K562 (cell line): ENCODE measurements around the gene TMPRSS6. TPM values are rescaled to one million over a fixed set of nuclear protein-coding genes. Genes with fewer than 3 reads are reported as not detected.

Experiments
- ATAC-seq: fragments of 200-7000 bp; cut with Tn5 transposase; 3 replicates; pipeline ENCODE4 v1.9.1; 2020; ENCODE audit warnings: moderate library complexity
- BruUV-seq: library from RNA; stranded (reverse); fragments of 400-500 nt; replicated peaks from 2 replicates; lab custom pipeline; 2021; lab: Mats Ljungman, UMichigan
- CTCF ChIA-PET: fragments of 300-600 bp; formaldehyde crosslinking; extraction: SDS; loops from one replicate; lab custom pipeline; 2021; ENCODE audit warnings: low intra/inter-chr PET ratio; lab: Yijun Ruan, JAX
- POLR2A ChIA-PET: fragments of 300-600, 350-650 bp; sonication (Branson Sonifier 250); formaldehyde crosslinking; extraction: SDS; loops from one replicate; lab custom pipeline; 2021; ENCODE audit warnings: antibody characterized with exemption, inconsistent platforms; lab: Yijun Ruan, JAX
- DNase-seq, 4 experiments: peaks; one replicate each; pipeline versions ENCODE4 v3.0.0 to v3.0.0-alpha.2; 2011 to 2018; ENCODE audit warnings: low spot score in 3 of 4, mixed read lengths in 3 of 4; ENCODE audit errors: extremely low read depth in 1 of 4
- FAIRE-seq: peaks from 2 replicates; lab custom pipeline; 2011; peaks lifted over from hg19 to GRCh38; lab: Jason Lieb, UNC
- H2AFZ ChIP-seq: 2 replicates; pipeline ENCODE4 v1.6.0; 2011; ENCODE audit warnings: low read depth, low read length, control low read depth, inconsistent platforms
- H3K27ac ChIP-seq: fragments of 200-600 bp; 3 replicates; pipeline ENCODE4 v1.8.0; 2011; ENCODE audit warnings: low read depth, mild to moderate bottlenecking, control low read depth, inconsistent platforms, low read length, moderate library complexity, mixed read lengths; ENCODE audit errors: extremely low read depth
- H3K27me3 ChIP-seq, 2 experiments: fragments of 300-600 bp in 1 of 2; 2 replicates in 1 of 2; 3 replicates in 1 of 2; pipeline versions ENCODE4 v1.6.0 to v1.8.0; 2011; ENCODE audit warnings: inconsistent platforms in 2 of 2, low read length in 2 of 2, mild to moderate bottlenecking in 1 of 2, mixed read lengths in 1 of 2, moderate library complexity in 1 of 2; ENCODE audit not compliant: control insufficient read depth in 2 of 2, insufficient read depth in 2 of 2
- H3K36me3 ChIP-seq: fragments of 300-600 bp; 3 replicates; pipeline ENCODE4 v1.8.0; 2011; ENCODE audit warnings: mild to moderate bottlenecking, low read length, inconsistent platforms; ENCODE audit not compliant: control insufficient read depth, insufficient read depth
- H3K4me1 ChIP-seq, 2 experiments: fragments of 200-600 bp in 1 of 2; replicated peaks in 1 of 2; 2 replicates in 1 of 2; 3 replicates in 1 of 2; pipeline versions ENCODE4 v1.5.1 to v1.8.0; 2011; ENCODE audit warnings: inconsistent platforms in 2 of 2, low read length in 2 of 2, mild to moderate bottlenecking in 1 of 2, mixed read lengths in 1 of 2, moderate library complexity in 1 of 2; ENCODE audit not compliant: control insufficient read depth in 2 of 2, insufficient read depth in 2 of 2
- H3K4me2 ChIP-seq: 2 replicates; pipeline ENCODE4 v1.6.1; 2011; ENCODE audit warnings: low read length, control low read depth, inconsistent platforms, mixed read lengths; ENCODE audit not compliant: insufficient read depth
- H3K4me3 ChIP-seq: fragments of 200-600 bp; sonication (generic), shearing (Covaris generic); 2 replicates; pipeline ENCODE4 v1.5.1; 2016; ENCODE audit warnings: control low read depth, inconsistent platforms
- H3K79me2 ChIP-seq: fragments of 200-600 bp; 3 replicates; pipeline ENCODE4 v1.8.0; 2011; ENCODE audit warnings: low read length, inconsistent platforms; ENCODE audit not compliant: control insufficient read depth, insufficient read depth
- H3K9ac ChIP-seq, 2 experiments: 2 replicates each; pipeline versions ENCODE4 v1.6.0 to v1.6.1; 2011; ENCODE audit warnings: low read depth in 2 of 2, low read length in 2 of 2, control low read depth in 1 of 2, inconsistent platforms in 1 of 2, mild to moderate bottlenecking in 1 of 2, mixed read lengths in 1 of 2; ENCODE audit not compliant: insufficient read depth in 1 of 2
- H3K9me1 ChIP-seq: one replicate; pipeline ENCODE4 v1.6.0; 2011; ENCODE audit warnings: inconsistent platforms, mild to moderate bottlenecking, low read length, moderate library complexity; ENCODE audit not compliant: control insufficient read depth, insufficient read depth
- H3K9me3 ChIP-seq: replicated peaks from 2 replicates; pipeline ENCODE4 v1.5.1; 2011; ENCODE audit warnings: low read depth, low read length, inconsistent platforms; ENCODE audit not compliant: control insufficient read depth, insufficient read depth
- H4K20me1 ChIP-seq: replicated peaks from 2 replicates; pipeline ENCODE4 v1.6.1; 2011; ENCODE audit warnings: low read length, inconsistent platforms, mixed read lengths; ENCODE audit not compliant: control insufficient read depth, insufficient read depth
- BRD9 ChIP-seq: fragments of 450-650 bp; IDR thresholded peaks from 2 replicates; pipeline ENCODE4 v1.6.1; 2018; ENCODE audit warnings: low read depth; ENCODE audit not compliant: partially characterized antibody
- IRF2 ChIP-seq: sonication (generic); formaldehyde crosslinking; IDR thresholded peaks from 2 replicates; pipeline ENCODE4 v1.8.1; 2022; ENCODE audit warnings: mild to moderate bottlenecking, missing genetic modification reagents
- RBM25 ChIP-seq: fragments of 200-400 bp; formaldehyde crosslinking; IDR thresholded peaks from 2 replicates; pipeline ENCODE4 v1.6.1; 2018; ENCODE audit warnings: low read length, low read depth, moderate library complexity; ENCODE audit not compliant: severe bottlenecking
- SMARCB1 ChIP-seq: IDR thresholded peaks from 2 replicates; pipeline ENCODE4 v1.6.1; 2011; ENCODE audit warnings: improper control_type of control experiment, low read depth; ENCODE audit not compliant: insufficient read length
- ZFP36 ChIP-seq: fragments of 150-350 bp; IDR thresholded peaks from 2 replicates; pipeline ENCODE4 v1.6.1; 2018; ENCODE audit warnings: low read length, low read depth; ENCODE audit not compliant: partially characterized antibody
- ZNF780A ChIP-seq: fragments of 250-450 bp; sonication (Bioruptor Pico); IDR thresholded peaks from 2 replicates; pipeline ENCODE4 v1.5.0; 2021; ENCODE audit warnings: mild to moderate bottlenecking
- WGBS: fragments of 100-300 bp; shearing (Covaris generic); methylation state at CpG from one replicate; pipeline ENCODE4 v1.1.6; 2016; ENCODE audit warnings: low coverage, mixed read lengths; ENCODE audit not compliant: insufficient coverage; ENCODE audit errors: missing lambda C conversion rate; 5-methylcytosine and 5-hydroxymethylcytosine counted together
- in situ Hi-C: fragments of 300-500 bp; cut with MboI; formaldehyde crosslinking; loops from 4 replicates; pipeline ENCODE4 v1.15.0; 2018; ENCODE audit warnings: inconsistent platforms, mixed read lengths
- intact Hi-C: fragments of 100-400 bp; cut with micrococcal nuclease; formaldehyde crosslinking; loops from 2 replicates; pipeline ENCODE4 v1.14.2; 2022
- polyA plus RNA-seq, 8 experiments: library from polyadenylated mRNA; depleted of rRNA in 4 of 8; stranded (reverse) in 5 of 8; unstranded in 3 of 8; fragments of >200 nt; fragmentation: Nextera tagmentation in 2 of 8; fragmentation: Illumina TruSeq in 1 of 8; extraction: Ambion mirVana in 2 of 8; extraction: Trizol in 1 of 8; gene quantifications; 2 replicates each; pipeline versions ENCODE4 v1.2.1 to v1.2.3, GENCODE V29; 2011 to 2014; ENCODE audit warnings: inconsistent platforms in 1 of 8, missing spikeins in 1 of 8
- total RNA-seq, 7 experiments: library from RNA; depleted of rRNA in 6 of 7; stranded (reverse); fragments of >200 nt in 6 of 7; fragmentation: Illumina TruSeq in 2 of 7; extraction: Trizol in 2 of 7; gene quantifications; 2 replicates each; pipeline versions ENCODE4 v1.2.1 to v1.2.3, GENCODE V29; 2011 to 2021; ENCODE audit warnings: low replicate concordance in 1 of 7
- TF ChIP-seq, protein P1 (sequence below): sonication (generic); formaldehyde crosslinking; IDR thresholded peaks from 2 replicates; pipeline ENCODE4 v1.9.0; 2022; ENCODE audit warnings: mild to moderate bottlenecking, missing genetic modification reagents
- TF ChIP-seq, protein P2 (sequence below): sonication (generic); formaldehyde crosslinking; IDR thresholded peaks from 2 replicates; pipeline ENCODE4 v1.8.0; 2022; ENCODE audit warnings: mild to moderate bottlenecking, missing genetic modification reagents

TMPRSS6 gene
- total and polyA plus RNA-seq, 9 of the 15 experiments (the other 6 are each of a cell fraction or from before 2014, with no cell fraction given), result 0.03 TPM; not detected in 8

DNA sequence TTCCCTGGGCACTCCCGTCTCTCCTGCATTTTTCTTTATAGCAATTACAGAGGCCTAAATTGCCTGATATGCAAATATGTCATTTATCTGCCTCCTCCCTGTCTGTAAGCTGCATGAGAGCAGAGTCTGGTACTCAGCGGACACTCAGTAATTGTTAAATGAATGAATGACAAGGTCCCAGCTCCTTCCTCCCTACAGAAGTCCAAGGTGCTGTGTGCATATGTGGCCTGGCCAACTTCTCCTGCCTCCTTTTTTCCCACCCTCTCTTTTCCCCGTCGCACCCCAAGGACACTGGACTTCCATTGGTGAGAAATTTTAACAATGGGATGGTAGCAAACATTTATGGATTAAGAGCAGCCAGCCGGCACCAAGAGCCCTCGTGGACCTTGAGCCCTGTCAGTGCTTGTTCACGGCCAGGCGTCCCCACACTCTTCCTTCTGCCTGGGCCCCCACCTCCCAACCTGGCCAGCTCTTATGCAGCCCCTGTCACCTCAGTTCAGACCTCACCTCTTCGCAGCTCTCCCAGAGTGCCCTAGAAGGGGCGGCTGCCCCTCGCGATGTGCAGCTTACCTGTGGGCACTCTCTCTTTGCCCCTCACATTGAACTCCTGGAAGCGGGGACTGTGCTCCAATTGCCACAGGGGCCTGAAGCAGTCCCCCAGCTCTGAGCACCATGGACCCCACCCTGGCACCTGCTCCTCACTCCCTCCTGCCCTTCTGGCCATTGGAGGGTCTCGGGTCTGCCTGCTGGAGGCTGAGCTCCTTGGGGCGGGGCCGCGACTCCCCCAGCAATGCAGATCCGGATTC, 1.5 kb downstream of the TMPRSS6 start (continued):
- TF ChIP-seq, protein P1, sequence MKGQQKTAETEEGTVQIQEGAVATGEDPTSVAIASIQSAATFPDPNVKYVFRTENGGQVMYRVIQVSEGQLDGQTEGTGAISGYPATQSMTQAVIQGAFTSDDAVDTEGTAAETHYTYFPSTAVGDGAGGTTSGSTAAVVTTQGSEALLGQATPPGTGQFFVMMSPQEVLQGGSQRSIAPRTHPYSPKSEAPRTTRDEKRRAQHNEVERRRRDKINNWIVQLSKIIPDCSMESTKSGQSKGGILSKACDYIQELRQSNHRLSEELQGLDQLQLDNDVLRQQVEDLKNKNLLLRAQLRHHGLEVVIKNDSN (CRISPR knock-in tag), result no peak
- no peak for TF ChIP-seq ZNF780A (CRISPR knock-in tag)

DNA sequence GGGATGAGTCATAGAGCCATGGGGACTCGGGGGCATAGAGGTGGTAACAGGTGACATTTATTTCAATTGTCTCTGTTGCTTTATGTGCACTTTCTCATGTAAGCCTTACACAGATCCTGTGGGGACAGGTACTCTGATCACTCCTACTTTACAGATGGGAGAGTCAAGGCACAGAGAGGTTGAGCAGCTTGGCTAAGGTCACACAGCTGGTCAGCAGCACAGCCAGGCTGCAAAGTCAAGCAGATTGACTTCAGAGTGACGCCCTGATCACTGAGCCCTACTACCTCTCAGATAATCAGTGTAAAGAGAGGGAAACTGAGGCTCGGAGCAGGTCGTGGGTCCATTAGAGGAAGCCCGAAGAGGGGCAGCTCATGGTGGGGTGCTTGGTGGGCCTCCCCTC, 3.5 kb downstream of the TMPRSS6 start:
- Histone ChIP-seq H4K20me1 (0 out of 2 replicates have a peak, but pooled peaks cover 5% of the 10 kb centered on the region), H3K9ac (no peak overlapping the region), H3K4me3 (no peak overlapping the region), H3K4me1 (no peaks in the 10 kb centered on the region), H3K36me3 (no peaks in the 10 kb centered on the region), H3K79me2 (no peaks in the 10 kb centered on the region), H2AFZ (no peak overlapping the region), H3K27me3 (peaks cover 2 to 37% of the 10 kb centered on the region in 2 experiments; a peak in 3 of 5 replicates), H3K9me3 (no peaks in the 10 kb centered on the region), H3K27ac (no peak overlapping the region), H3K4me2 (no peak overlapping the region), H3K9me1 (no peaks in the 10 kb centered on the region)
- TF ChIP-seq ZFP36 (peak; percentile 76), BRD9 (peak; percentile 85), SMARCB1 (no peak), IRF2 (CRISPR knock-in tag) (no peak), RBM25 (peak; percentile 72)
- TF ChIP-seq, protein P2, sequence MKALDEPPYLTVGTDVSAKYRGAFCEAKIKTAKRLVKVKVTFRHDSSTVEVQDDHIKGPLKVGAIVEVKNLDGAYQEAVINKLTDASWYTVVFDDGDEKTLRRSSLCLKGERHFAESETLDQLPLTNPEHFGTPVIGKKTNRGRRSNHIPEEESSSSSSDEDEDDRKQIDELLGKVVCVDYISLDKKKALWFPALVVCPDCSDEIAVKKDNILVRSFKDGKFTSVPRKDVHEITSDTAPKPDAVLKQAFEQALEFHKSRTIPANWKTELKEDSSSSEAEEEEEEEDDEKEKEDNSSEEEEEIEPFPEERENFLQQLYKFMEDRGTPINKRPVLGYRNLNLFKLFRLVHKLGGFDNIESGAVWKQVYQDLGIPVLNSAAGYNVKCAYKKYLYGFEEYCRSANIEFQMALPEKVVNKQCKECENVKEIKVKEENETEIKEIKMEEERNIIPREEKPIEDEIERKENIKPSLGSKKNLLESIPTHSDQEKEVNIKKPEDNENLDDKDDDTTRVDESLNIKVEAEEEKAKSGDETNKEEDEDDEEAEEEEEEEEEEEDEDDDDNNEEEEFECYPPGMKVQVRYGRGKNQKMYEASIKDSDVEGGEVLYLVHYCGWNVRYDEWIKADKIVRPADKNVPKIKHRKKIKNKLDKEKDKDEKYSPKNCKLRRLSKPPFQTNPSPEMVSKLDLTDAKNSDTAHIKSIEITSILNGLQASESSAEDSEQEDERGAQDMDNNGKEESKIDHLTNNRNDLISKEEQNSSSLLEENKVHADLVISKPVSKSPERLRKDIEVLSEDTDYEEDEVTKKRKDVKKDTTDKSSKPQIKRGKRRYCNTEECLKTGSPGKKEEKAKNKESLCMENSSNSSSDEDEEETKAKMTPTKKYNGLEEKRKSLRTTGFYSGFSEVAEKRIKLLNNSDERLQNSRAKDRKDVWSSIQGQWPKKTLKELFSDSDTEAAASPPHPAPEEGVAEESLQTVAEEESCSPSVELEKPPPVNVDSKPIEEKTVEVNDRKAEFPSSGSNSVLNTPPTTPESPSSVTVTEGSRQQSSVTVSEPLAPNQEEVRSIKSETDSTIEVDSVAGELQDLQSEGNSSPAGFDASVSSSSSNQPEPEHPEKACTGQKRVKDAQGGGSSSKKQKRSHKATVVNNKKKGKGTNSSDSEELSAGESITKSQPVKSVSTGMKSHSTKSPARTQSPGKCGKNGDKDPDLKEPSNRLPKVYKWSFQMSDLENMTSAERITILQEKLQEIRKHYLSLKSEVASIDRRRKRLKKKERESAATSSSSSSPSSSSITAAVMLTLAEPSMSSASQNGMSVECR, result no peak
- DNase-seq (no peak), FAIRE-seq (no peak), ATAC-seq (no peak)
- whole genome bisulfite sequencing, result 3% methylated on average over 5 of the region's 5 CpGs
- in situ Hi-C loops, result no loop called here
- CTCF ChIA-PET, result no interaction called here
- no TSS peak for BruUV-seq
- POLR2A ChIA-PET, result interaction anchor here (0.6 kb wide), 1 partner anchor 370 kb away, joined by 3 read pairs; no protein-coding TSS in a partner anchor
- intact Hi-C loops, result no loop called here
